HepG2 (cell line): ENCODE data around the gene TMEM11.

Experiments
- CTCF ChIP-seq: sonication (generic); formaldehyde crosslinking; IDR thresholded peaks from 2 replicates; pipeline ENCODE4 v1.5.0; 2020; ENCODE audit warnings: mild to moderate bottlenecking, missing genetic modification reagents, moderate library complexity
- ELF1 ChIP-seq: sonication (generic); formaldehyde crosslinking; IDR thresholded peaks from 2 replicates; pipeline ENCODE4 v1.4.0; 2020; ENCODE audit warnings: missing genetic modification reagents
- YY1 ChIP-seq: IDR thresholded peaks from 2 replicates; pipeline ENCODE4 v1.6.1; 2011; ENCODE audit warnings: low read length, low read depth, moderate library complexity, mild to moderate bottlenecking; ENCODE audit not compliant: insufficient read depth, insufficient replicate concordance
- TF ChIP-seq, protein P1 (sequence below): IDR thresholded peaks from 2 replicates; pipeline ENCODE4 v1.6.1; 2016

GRCh38 chr17:21194703-21195102, 19.3 kb downstream of the TMEM11 start:
- TF ChIP-seq CTCF (CRISPR knock-in tag): no peak
- no peak for TF ChIP-seq YY1
- no peak for TF ChIP-seq ELF1 (CRISPR knock-in tag)
- TF ChIP-seq, protein P1, sequence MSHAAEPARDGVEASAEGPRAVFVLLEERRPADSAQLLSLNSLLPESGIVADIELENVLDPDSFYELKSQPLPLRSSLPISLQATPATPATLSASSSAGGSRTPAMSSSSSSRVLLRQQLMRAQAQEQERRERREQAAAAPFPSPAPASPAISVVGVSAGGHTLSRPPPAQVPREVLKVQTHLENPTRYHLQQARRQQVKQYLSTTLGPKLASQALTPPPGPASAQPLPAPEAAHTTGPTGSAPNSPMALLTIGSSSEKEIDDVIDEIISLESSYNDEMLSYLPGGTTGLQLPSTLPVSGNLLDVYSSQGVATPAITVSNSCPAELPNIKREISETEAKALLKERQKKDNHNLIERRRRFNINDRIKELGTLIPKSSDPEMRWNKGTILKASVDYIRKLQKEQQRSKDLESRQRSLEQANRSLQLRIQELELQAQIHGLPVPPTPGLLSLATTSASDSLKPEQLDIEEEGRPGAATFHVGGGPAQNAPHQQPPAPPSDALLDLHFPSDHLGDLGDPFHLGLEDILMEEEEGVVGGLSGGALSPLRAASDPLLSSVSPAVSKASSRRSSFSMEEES: no peak
